K562 (cell line): ENCODE data around the gene IPPK.

Experiments used
- MYC ChIP-seq, 2 experiments: fragments of 250-450 bp in 1 of 2; sonication (Bioruptor Pico) in 1 of 2; IDR thresholded peaks; 2 replicates each; pipeline versions ENCODE4 v1.5.1 to v1.6.1; 2012 to 2021; ENCODE audit warnings: low read depth in 2 of 2, borderline replicate concordance in 1 of 2, improper control_type of control experiment in 1 of 2, low read length in 1 of 2, mild to moderate bottlenecking in 1 of 2, moderate library complexity in 1 of 2
- NRF1 ChIP-seq, 2 experiments: fragments of 450-650 bp; IDR thresholded peaks in 1 of 2; conservative IDR thresholded peaks in 1 of 2; 2 replicates each; pipeline ENCODE4 v1.6.1; 2014; ENCODE audit warnings: mild to moderate bottlenecking in 2 of 2
- POLR2A ChIP-seq: fragments of 450-650 bp; conservative IDR thresholded peaks from 2 replicates; pipeline ENCODE4 v1.6.1; 2016
- SREBF2 ChIP-seq: sonication (generic); formaldehyde crosslinking; IDR thresholded peaks from 2 replicates; pipeline ENCODE4 v1.4.0; 2020; ENCODE audit warnings: mild to moderate bottlenecking, missing genetic modification reagents
- SRSF1 ChIP-seq: fragments of 200-400 bp; formaldehyde crosslinking; IDR thresholded peaks from 2 replicates; pipeline ENCODE4 v1.6.1; 2017; ENCODE audit warnings: mild to moderate bottlenecking, low read depth, low read length, moderate library complexity
- TAF1 ChIP-seq: IDR thresholded peaks from 2 replicates; pipeline ENCODE4 v1.6.1; 2011; ENCODE audit warnings: mild to moderate bottlenecking, low read length, moderate library complexity; ENCODE audit not compliant: insufficient read depth, control insufficient read depth, severe bottlenecking; ENCODE audit errors: extremely low read depth
- TF ChIP-seq, protein P1 (sequence below): sonication (generic); formaldehyde crosslinking; IDR thresholded peaks from 2 replicates; pipeline ENCODE4 v1.8.1; 2023; ENCODE audit warnings: mild to moderate bottlenecking, missing genetic modification reagents
- TF ChIP-seq, protein P2 (sequence below), 3 experiments: IDR thresholded peaks in 2 of 3; conservative IDR thresholded peaks in 1 of 3; 2 replicates each; pipeline ENCODE4 v1.5.1; 2011 to 2012; ENCODE audit warnings: low read length in 3 of 3, mild to moderate bottlenecking in 3 of 3, control low read depth in 2 of 3, improper control_type of control experiment in 1 of 3, inconsistent platforms in 1 of 3, low read depth in 1 of 3, mixed read lengths in 1 of 3, moderate library complexity in 1 of 3; ENCODE audit not compliant: insufficient read depth in 2 of 3
- TF ChIP-seq, protein P3 (sequence below), 2 experiments: fragments of 450-650 bp in 1 of 2; sonication (generic) in 1 of 2; formaldehyde crosslinking; conservative IDR thresholded peaks; 2 replicates each; pipeline versions ENCODE4 v1.4.0 to v1.8.1; 2020 to 2022; ENCODE audit warnings: mild to moderate bottlenecking in 1 of 2, missing genetic modification reagents in 1 of 2
- TF ChIP-seq, protein P4 (sequence below): sonication (generic); formaldehyde crosslinking; IDR thresholded peaks from 2 replicates; pipeline ENCODE4 v1.8.0; 2022; ENCODE audit warnings: mild to moderate bottlenecking, missing genetic modification reagents
- TF ChIP-seq, protein P5 (sequence below): fragments of 250-450 bp; sonication (Bioruptor Pico); IDR thresholded peaks from 2 replicates; pipeline ENCODE4 v1.8.0; 2021; ENCODE audit warnings: moderate library complexity, mild to moderate bottlenecking, inconsistent platforms
- TF ChIP-seq, protein P6 (sequence below), 2 experiments: fragments of 450-650 bp in 1 of 2; IDR thresholded peaks; 2 replicates each; pipeline ENCODE4 v1.6.1; 2011 to 2017; ENCODE audit warnings: low read depth in 2 of 2, antibody characterized with exemption in 1 of 2, borderline replicate concordance in 1 of 2, low read length in 1 of 2, mild to moderate bottlenecking in 1 of 2, mixed read lengths in 1 of 2; ENCODE audit not compliant: control insufficient read depth in 1 of 2

DNA sequence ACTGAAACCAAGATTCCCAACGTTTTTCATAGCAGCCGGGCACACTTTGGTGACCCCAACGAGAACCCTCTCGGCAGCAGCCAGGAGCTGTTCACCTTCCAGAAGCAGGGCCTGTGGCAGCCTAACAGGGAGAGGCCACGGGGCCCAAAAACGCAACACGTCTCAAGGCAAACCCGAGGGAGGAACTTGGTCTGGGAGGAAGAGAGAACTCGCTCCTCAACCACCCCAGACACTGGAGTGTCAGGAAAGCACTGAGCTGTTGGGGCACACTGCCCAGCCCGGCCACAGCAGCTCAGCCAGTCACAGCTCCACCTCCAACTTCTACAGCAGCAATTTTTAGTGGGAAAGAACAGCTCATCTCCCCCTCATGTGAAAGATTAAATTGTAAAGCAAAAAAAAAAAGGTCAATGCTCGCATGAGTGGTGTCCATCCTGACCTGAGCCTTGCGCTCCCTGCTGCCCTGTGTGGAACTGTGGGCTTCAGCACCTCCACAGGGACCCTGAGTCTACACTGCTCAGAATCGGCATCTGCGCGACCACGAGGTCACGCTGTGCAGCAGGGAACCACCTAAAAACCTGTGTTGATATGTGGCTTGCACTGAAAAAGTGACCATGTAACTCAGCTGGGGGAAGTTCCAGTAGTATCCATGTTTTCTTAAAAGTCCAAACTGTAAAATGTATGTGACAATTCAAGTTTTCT lies 55.0 kb downstream of the IPPK start:
- TF ChIP-seq, protein P1, sequence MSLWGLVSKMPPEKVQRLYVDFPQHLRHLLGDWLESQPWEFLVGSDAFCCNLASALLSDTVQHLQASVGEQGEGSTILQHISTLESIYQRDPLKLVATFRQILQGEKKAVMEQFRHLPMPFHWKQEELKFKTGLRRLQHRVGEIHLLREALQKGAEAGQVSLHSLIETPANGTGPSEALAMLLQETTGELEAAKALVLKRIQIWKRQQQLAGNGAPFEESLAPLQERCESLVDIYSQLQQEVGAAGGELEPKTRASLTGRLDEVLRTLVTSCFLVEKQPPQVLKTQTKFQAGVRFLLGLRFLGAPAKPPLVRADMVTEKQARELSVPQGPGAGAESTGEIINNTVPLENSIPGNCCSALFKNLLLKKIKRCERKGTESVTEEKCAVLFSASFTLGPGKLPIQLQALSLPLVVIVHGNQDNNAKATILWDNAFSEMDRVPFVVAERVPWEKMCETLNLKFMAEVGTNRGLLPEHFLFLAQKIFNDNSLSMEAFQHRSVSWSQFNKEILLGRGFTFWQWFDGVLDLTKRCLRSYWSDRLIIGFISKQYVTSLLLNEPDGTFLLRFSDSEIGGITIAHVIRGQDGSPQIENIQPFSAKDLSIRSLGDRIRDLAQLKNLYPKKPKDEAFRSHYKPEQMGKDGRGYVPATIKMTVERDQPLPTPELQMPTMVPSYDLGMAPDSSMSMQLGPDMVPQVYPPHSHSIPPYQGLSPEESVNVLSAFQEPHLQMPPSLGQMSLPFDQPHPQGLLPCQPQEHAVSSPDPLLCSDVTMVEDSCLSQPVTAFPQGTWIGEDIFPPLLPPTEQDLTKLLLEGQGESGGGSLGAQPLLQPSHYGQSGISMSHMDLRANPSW (CRISPR knock-in tag) = no peak
- TF ChIP-seq SREBF2 (CRISPR knock-in tag) = no peak
- TF ChIP-seq, protein P2, sequence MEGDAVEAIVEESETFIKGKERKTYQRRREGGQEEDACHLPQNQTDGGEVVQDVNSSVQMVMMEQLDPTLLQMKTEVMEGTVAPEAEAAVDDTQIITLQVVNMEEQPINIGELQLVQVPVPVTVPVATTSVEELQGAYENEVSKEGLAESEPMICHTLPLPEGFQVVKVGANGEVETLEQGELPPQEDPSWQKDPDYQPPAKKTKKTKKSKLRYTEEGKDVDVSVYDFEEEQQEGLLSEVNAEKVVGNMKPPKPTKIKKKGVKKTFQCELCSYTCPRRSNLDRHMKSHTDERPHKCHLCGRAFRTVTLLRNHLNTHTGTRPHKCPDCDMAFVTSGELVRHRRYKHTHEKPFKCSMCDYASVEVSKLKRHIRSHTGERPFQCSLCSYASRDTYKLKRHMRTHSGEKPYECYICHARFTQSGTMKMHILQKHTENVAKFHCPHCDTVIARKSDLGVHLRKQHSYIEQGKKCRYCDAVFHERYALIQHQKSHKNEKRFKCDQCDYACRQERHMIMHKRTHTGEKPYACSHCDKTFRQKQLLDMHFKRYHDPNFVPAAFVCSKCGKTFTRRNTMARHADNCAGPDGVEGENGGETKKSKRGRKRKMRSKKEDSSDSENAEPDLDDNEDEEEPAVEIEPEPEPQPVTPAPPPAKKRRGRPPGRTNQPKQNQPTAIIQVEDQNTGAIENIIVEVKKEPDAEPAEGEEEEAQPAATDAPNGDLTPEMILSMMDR (IDR thresholded peaks at IDR 0.05 in 2 of 3, conservative IDR thresholded peaks at IDR 0.05 in 1 of 3; ENCODE audit: insufficient read depth in 2 of 3, low read depth in 1 of 3, low read length in 3 of 3) = no peak
- TF ChIP-seq, protein P3, sequence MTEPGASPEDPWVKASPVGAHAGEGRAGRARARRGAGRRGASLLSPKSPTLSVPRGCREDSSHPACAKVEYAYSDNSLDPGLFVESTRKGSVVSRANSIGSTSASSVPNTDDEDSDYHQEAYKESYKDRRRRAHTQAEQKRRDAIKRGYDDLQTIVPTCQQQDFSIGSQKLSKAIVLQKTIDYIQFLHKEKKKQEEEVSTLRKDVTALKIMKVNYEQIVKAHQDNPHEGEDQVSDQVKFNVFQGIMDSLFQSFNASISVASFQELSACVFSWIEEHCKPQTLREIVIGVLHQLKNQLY (CRISPR knock-in tag; conservative IDR thresholded peaks at IDR 0.05) = no peak
- TF ChIP-seq MYC (IDR thresholded peaks at IDR 0.05; ENCODE audit: low read depth, low read length) = no peak
- TF ChIP-seq MYC (CRISPR knock-in tag; IDR thresholded peaks at IDR 0.05; ENCODE audit: borderline replicate concordance, low read depth) = no peak
- no peak for TF ChIP-seq TAF1
- no peak for TF ChIP-seq NRF1 (conservative IDR thresholded peaks at IDR 0.05 in 1 of 2, IDR thresholded peaks at IDR 0.05 in 1 of 2)
- TF ChIP-seq, protein P4, sequence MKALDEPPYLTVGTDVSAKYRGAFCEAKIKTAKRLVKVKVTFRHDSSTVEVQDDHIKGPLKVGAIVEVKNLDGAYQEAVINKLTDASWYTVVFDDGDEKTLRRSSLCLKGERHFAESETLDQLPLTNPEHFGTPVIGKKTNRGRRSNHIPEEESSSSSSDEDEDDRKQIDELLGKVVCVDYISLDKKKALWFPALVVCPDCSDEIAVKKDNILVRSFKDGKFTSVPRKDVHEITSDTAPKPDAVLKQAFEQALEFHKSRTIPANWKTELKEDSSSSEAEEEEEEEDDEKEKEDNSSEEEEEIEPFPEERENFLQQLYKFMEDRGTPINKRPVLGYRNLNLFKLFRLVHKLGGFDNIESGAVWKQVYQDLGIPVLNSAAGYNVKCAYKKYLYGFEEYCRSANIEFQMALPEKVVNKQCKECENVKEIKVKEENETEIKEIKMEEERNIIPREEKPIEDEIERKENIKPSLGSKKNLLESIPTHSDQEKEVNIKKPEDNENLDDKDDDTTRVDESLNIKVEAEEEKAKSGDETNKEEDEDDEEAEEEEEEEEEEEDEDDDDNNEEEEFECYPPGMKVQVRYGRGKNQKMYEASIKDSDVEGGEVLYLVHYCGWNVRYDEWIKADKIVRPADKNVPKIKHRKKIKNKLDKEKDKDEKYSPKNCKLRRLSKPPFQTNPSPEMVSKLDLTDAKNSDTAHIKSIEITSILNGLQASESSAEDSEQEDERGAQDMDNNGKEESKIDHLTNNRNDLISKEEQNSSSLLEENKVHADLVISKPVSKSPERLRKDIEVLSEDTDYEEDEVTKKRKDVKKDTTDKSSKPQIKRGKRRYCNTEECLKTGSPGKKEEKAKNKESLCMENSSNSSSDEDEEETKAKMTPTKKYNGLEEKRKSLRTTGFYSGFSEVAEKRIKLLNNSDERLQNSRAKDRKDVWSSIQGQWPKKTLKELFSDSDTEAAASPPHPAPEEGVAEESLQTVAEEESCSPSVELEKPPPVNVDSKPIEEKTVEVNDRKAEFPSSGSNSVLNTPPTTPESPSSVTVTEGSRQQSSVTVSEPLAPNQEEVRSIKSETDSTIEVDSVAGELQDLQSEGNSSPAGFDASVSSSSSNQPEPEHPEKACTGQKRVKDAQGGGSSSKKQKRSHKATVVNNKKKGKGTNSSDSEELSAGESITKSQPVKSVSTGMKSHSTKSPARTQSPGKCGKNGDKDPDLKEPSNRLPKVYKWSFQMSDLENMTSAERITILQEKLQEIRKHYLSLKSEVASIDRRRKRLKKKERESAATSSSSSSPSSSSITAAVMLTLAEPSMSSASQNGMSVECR = no peak
- no peak for TF ChIP-seq POLR2A
- TF ChIP-seq, protein P5, sequence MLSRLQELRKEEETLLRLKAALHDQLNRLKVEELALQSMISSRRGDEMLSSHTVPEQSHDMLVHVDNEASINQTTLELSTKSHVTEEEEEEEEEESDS (CRISPR knock-in tag) = no peak
- no peak for TF ChIP-seq SRSF1
- TF ChIP-seq, protein P6, sequence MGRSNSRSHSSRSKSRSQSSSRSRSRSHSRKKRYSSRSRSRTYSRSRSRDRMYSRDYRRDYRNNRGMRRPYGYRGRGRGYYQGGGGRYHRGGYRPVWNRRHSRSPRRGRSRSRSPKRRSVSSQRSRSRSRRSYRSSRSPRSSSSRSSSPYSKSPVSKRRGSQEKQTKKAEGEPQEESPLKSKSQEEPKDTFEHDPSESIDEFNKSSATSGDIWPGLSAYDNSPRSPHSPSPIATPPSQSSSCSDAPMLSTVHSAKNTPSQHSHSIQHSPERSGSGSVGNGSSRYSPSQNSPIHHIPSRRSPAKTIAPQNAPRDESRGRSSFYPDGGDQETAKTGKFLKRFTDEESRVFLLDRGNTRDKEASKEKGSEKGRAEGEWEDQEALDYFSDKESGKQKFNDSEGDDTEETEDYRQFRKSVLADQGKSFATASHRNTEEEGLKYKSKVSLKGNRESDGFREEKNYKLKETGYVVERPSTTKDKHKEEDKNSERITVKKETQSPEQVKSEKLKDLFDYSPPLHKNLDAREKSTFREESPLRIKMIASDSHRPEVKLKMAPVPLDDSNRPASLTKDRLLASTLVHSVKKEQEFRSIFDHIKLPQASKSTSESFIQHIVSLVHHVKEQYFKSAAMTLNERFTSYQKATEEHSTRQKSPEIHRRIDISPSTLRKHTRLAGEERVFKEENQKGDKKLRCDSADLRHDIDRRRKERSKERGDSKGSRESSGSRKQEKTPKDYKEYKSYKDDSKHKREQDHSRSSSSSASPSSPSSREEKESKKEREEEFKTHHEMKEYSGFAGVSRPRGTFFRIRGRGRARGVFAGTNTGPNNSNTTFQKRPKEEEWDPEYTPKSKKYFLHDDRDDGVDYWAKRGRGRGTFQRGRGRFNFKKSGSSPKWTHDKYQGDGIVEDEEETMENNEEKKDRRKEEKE (IDR thresholded peaks at IDR 0.05; ENCODE audit: borderline replicate concordance in 1 of 2, control insufficient read depth in 1 of 2, low read depth in 2 of 2, low read length in 1 of 2) = no peak
